GM12878 (cell line): ENCODE measurements around the gene ARHGAP30. TPM values are rescaled to one million over a fixed set of nuclear protein-coding genes. Genes with fewer than 3 reads are reported as not detected.
A peak's percentile ranks its signal among the peaks of the same experiment; 100 is the strongest.

Source experiments
- ATAC-seq: fragments of 200-7000 bp; cut with Tn5 transposase; 3 replicates; pipeline ENCODE4 v1.9.1; 2020; ENCODE audit warnings: mild to moderate bottlenecking, moderate library complexity
- BruUV-seq: library from RNA; stranded (reverse); fragments of 400-500 nt; replicated peaks from 2 replicates; lab custom pipeline; 2021; lab: Mats Ljungman, UMichigan
- CTCF ChIA-PET: fragments of 300-600 bp; sonication (Branson Sonifier 250); formaldehyde crosslinking; extraction: SDS; loops from one replicate; lab custom pipeline; 2021; ENCODE audit warnings: inconsistent platforms; lab: Yijun Ruan, JAX
- POLR2A ChIA-PET: fragments of 350-600 bp; formaldehyde crosslinking; extraction: SDS; loops from one replicate; lab custom pipeline; 2021; ENCODE audit warnings: inconsistent platforms; lab: Charles Lee
- RAD21 ChIA-PET: fragments of 300-600 bp; sonication (Branson Sonifier 250); formaldehyde crosslinking; loops from one replicate; lab custom pipeline; 2023; ENCODE audit warnings: antibody characterized with exemption; ENCODE audit not compliant: unreplicated experiment; lab: Charles Lee
- SMC1A ChIA-PET: fragments of 300-600 bp; sonication (Branson Sonifier 250); formaldehyde crosslinking; loops from one replicate; lab custom pipeline; 2023; ENCODE audit not compliant: unreplicated experiment, uncharacterized antibody; lab: Charles Lee
- DNase-seq: peaks from one replicate; pipeline ENCODE4 v3.0.0-alpha.2; 2011; ENCODE audit warnings: low read depth, low spot score
- FAIRE-seq: peaks from 3 replicates; lab custom pipeline; 2011; peaks lifted over from hg19 to GRCh38; lab: Jason Lieb, UNC
- H2AFZ ChIP-seq: 2 replicates; pipeline ENCODE4 v1.6.0; 2011; ENCODE audit warnings: low read depth, low read length, control low read depth; ENCODE audit not compliant: control insufficient read depth
- H3K27ac ChIP-seq: 2 replicates; pipeline ENCODE4 v1.5.1; 2011; ENCODE audit warnings: control low read depth; ENCODE audit not compliant: control insufficient read depth, insufficient read depth
- H3K27me3 ChIP-seq, 2 experiments: replicated peaks in 1 of 2; 2 replicates each; pipeline versions ENCODE4 v1.6.0 to v1.6.1; 2011; ENCODE audit warnings: low read length in 1 of 2; ENCODE audit not compliant: control insufficient read depth in 2 of 2, insufficient read depth in 2 of 2
- H3K36me3 ChIP-seq, 2 experiments: 2 replicates each; pipeline ENCODE4 v1.5.1; 2011; ENCODE audit warnings: low read length in 1 of 2; ENCODE audit not compliant: control insufficient read depth in 2 of 2, insufficient read depth in 2 of 2
- H3K4me1 ChIP-seq: 2 replicates; pipeline ENCODE4 v1.6.1; 2011; ENCODE audit warnings: mild to moderate bottlenecking, low read length, moderate library complexity, mixed read lengths; ENCODE audit not compliant: control insufficient read depth, insufficient read depth
- H3K4me2 ChIP-seq: 2 replicates; pipeline ENCODE4 v1.6.0; 2011; ENCODE audit warnings: control low read depth; ENCODE audit not compliant: control insufficient read depth, insufficient read depth
- H3K4me3 ChIP-seq: fragments of 200-600 bp; sonication (generic); 2 replicates; pipeline ENCODE4 v1.5.1; 2016
- H3K79me2 ChIP-seq: 2 replicates; pipeline ENCODE4 v1.6.0; 2011; ENCODE audit warnings: low read length; ENCODE audit not compliant: control insufficient read depth, insufficient read depth
- H3K9ac ChIP-seq: 2 replicates; pipeline ENCODE4 v1.8.0; 2011; ENCODE audit warnings: low read length, control low read depth, mixed read lengths; ENCODE audit not compliant: control insufficient read depth, insufficient read depth
- H3K9me3 ChIP-seq: replicated peaks from 3 replicates; pipeline ENCODE4 v1.5.1; 2011; ENCODE audit warnings: mild to moderate bottlenecking, low read length; ENCODE audit not compliant: control insufficient read depth, insufficient read depth
- H4K20me1 ChIP-seq: 2 replicates; pipeline ENCODE4 v1.6.0; 2011; ENCODE audit not compliant: control insufficient read depth, insufficient read depth
- DPF2 ChIP-seq: fragments of 450-650 bp; IDR thresholded peaks from 2 replicates; pipeline ENCODE4 v1.6.1; 2017; ENCODE audit warnings: mild to moderate bottlenecking
- MXI1 ChIP-seq: fragments of 150-350 bp; IDR thresholded peaks from 2 replicates; pipeline ENCODE4 v1.6.1; 2011; ENCODE audit warnings: low read depth, mild to moderate bottlenecking, inconsistent platforms, low read length, improper control_type of control experiment
- RAD21 ChIP-seq: IDR thresholded peaks from 2 replicates; pipeline ENCODE4 v1.6.1; 2011; ENCODE audit warnings: mild to moderate bottlenecking, low read depth, low read length, moderate library complexity; ENCODE audit not compliant: insufficient read depth
- RCOR1 ChIP-seq: conservative IDR thresholded peaks from 2 replicates; pipeline ENCODE4 v1.6.1; 2012; ENCODE audit warnings: low read depth, low read length, improper control_type of control experiment
- RFX5 ChIP-seq: IDR thresholded peaks from 2 replicates; pipeline ENCODE4 v1.6.1; 2011; ENCODE audit warnings: low read depth, low read length, improper control_type of control experiment
- RUNX3 ChIP-seq: IDR thresholded peaks from 2 replicates; pipeline ENCODE4 v1.6.1; 2012; ENCODE audit warnings: low read length, inconsistent platforms
- SPI1 ChIP-seq: IDR thresholded peaks from 2 replicates; pipeline ENCODE4 v1.6.1; 2011; ENCODE audit warnings: low read depth, mild to moderate bottlenecking, low read length, moderate library complexity, borderline replicate concordance; ENCODE audit not compliant: insufficient read depth
- TBL1XR1 ChIP-seq: IDR thresholded peaks from 2 replicates; pipeline ENCODE4 v1.6.1; 2012; ENCODE audit warnings: low read depth, low read length, improper control_type of control experiment
- ZNF384 ChIP-seq: IDR thresholded peaks from 2 replicates; pipeline ENCODE4 v1.6.1; 2012; ENCODE audit warnings: low read depth, mild to moderate bottlenecking, low read length, improper control_type of control experiment, borderline replicate concordance
- ZZZ3 ChIP-seq: IDR thresholded peaks from 2 replicates; pipeline ENCODE4 v1.6.1; 2011; ENCODE audit warnings: low read depth; ENCODE audit not compliant: control insufficient read depth, insufficient read length
- WGBS: methylation state at CpG from one replicate; pipeline ENCODE4 v1.1.6; 2016; ENCODE audit warnings: low lambda C conversion rate; ENCODE audit not compliant: insufficient replicate concordance, insufficient coverage; ENCODE audit errors: missing lambda C conversion rate; 5-methylcytosine and 5-hydroxymethylcytosine counted together
- in situ Hi-C: fragments of 300-500 bp; cut with MboI; formaldehyde crosslinking; loops from 9 replicates; pipeline ENCODE4 v1.14.3; 2018; ENCODE audit warnings: mixed read lengths
- intact Hi-C: fragments of 100-400 bp; cut with micrococcal nuclease; formaldehyde crosslinking; loops from one replicate; pipeline ENCODE4 v1.14.2; 2022; ENCODE audit not compliant: unreplicated experiment
- polyA plus RNA-seq, 11 experiments: library from polyadenylated mRNA; depleted of rRNA in 4 of 11; unstranded in 6 of 11; stranded (reverse) in 5 of 11; fragments of >200 nt; fragmentation: Nextera tagmentation in 4 of 11; fragmentation: Illumina TruSeq in 1 of 11; extraction: Ambion mirVana in 4 of 11; extraction: Trizol in 1 of 11; gene quantifications; 1 replicate in 1 of 11; 2 replicates in 10 of 11; pipeline versions ENCODE4 v1.2.1 to v1.2.3, GENCODE V29; 2011 to 2016; ENCODE audit warnings: inconsistent platforms in 2 of 11, missing spikeins in 2 of 11, low read depth in 1 of 11
- total RNA-seq, 4 experiments: library from RNA; depleted of rRNA in 3 of 4; stranded (reverse); fragments of >200 nt in 3 of 4; fragmentation: Illumina TruSeq in 1 of 4; extraction: Trizol in 1 of 4; gene quantifications; 2 replicates each; pipeline versions ENCODE4 v1.2.1 to v1.2.3, GENCODE V29; 2013 to 2021
- TF ChIP-seq, protein P1 (sequence below): fragments of 150-350 bp; IDR thresholded peaks from 2 replicates; pipeline ENCODE4 v1.6.1; 2016; ENCODE audit warnings: low read depth, low read length
- TF ChIP-seq, protein P2 (sequence below): fragments of 450-650 bp; formaldehyde crosslinking; IDR thresholded peaks from 2 replicates; pipeline ENCODE4 v1.5.0; 2022; ENCODE audit warnings: mild to moderate bottlenecking, missing genetic modification characterization
- TF ChIP-seq, protein P3 (sequence below): fragments of 450-650 bp; IDR thresholded peaks from 2 replicates; pipeline ENCODE4 v1.6.1; 2014; ENCODE audit warnings: mild to moderate bottlenecking
- TF ChIP-seq, protein P4 (sequence below): fragments of 150-350 bp; IDR thresholded peaks from 2 replicates; pipeline ENCODE4 v1.6.1; 2014; ENCODE audit warnings: mild to moderate bottlenecking, low read depth, low read length

The ARHGAP30 gene
- total and polyA plus RNA-seq, 10 of the 15 experiments (the other 5 are each of a cell fraction or from before 2014, with no cell fraction given) = 12.9 to 143 (median 76.3) TPM

DNA sequence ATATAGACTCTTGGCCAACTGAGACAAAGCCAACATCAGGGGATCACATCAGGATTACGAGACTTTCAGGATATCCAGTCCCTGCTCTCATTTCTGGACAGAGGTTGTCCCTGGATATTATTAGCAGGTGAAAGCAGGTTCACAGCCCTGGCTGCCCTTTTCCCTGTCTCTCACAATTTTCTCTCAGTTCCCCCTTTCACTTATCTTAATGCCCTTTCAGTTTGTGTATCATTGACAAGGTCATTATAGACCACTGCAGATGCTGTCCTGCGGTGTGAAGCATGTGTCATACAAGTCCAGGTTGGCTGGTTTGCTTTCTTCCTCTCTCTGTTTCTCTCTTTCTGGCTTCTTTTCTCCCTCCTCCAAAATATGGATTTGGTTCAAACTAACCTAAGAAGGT is 26.3 kb upstream of the ARHGAP30 start:
- H3K36me3 ChIP-seq = peaks cover 0 to 8% of the 10 kb centered on the region in 2 experiments; a peak in 3 of 4 replicates
- no peak overlapping the region for H2AFZ ChIP-seq
- WGBS = 0% methylated on average over 2 of the region's 2 CpGs
- H3K27ac ChIP-seq = peak overlapping the region; percentile 65
- ATAC-seq (peak; percentile 72), FAIRE-seq (peak; percentile 35), DNase-seq (peak; percentile 66)
- ChIA-PET SMC1A (interaction anchor here (0.7 to 7.0 kb wide), 23 partner anchors 9 to 320 kb away, joined by 3 to 110 read pairs (median 5); partner anchors contain the start of genes ARHGAP30, DEDD, F11R and ITLN2), CTCF (interaction anchor here (0.6 to 7.6 kb wide), 17 partner anchors 10 to 314 kb away, joined by 3 to 181 read pairs (median 6); partner anchors contain the start of genes ARHGAP30, DEDD, F11R and ITLN2), RAD21 (interaction anchor here (1.1 to 6.7 kb wide), 10 partner anchors 25 to 320 kb away, joined by 3 to 90 read pairs (median 7); partner anchors contain the start of genes ARHGAP30, F11R, TSTD1 and USF1), POLR2A (interaction anchor here (0.5 to 5.6 kb wide), 8 partner anchors 9 to 110 kb away, joined by 3 to 66 read pairs (median 5); partner anchors contain the start of genes ARHGAP30, NIT1, PFDN2 and TSTD1)
- no peaks in the 10 kb centered on the region for H3K27me3 ChIP-seq
- H3K4me1 ChIP-seq = peaks cover 39% of the 10 kb centered on the region
- H4K20me1 ChIP-seq = no peaks in the 10 kb centered on the region
- peak overlapping the region; percentile 36; the same call in 1 of the 2 replicates for H3K9ac ChIP-seq
- intact Hi-C loops (loop anchor here (1.0 kb wide), 2 partner anchors 26 to 55 kb away; no protein-coding TSS in a partner anchor), in situ Hi-C loops (no loop called here)
- H3K4me3 ChIP-seq = peak overlapping the region; percentile 21; the same call in 1 of the 2 replicates
- no peaks in the 10 kb centered on the region for H3K9me3 ChIP-seq
- BruUV-seq = no TSS peak
- H3K79me2 ChIP-seq = no peaks in the 10 kb centered on the region
- H3K4me2 ChIP-seq = peak overlapping the region; percentile 61
- TF ChIP-seq MXI1 (no peak), SPI1 (peak; percentile 93), DPF2 (peak; percentile 91), RAD21 (0 out of 2 replicates have a peak, but pooled peaks have one; percentile 4), TBL1XR1 (peak; percentile 52), ZNF384 (no peak), RUNX3 (peak; percentile 78), RFX5 (no peak), ZZZ3 (peak; percentile 37), RCOR1 (no peak)
- TF ChIP-seq, protein P1, sequence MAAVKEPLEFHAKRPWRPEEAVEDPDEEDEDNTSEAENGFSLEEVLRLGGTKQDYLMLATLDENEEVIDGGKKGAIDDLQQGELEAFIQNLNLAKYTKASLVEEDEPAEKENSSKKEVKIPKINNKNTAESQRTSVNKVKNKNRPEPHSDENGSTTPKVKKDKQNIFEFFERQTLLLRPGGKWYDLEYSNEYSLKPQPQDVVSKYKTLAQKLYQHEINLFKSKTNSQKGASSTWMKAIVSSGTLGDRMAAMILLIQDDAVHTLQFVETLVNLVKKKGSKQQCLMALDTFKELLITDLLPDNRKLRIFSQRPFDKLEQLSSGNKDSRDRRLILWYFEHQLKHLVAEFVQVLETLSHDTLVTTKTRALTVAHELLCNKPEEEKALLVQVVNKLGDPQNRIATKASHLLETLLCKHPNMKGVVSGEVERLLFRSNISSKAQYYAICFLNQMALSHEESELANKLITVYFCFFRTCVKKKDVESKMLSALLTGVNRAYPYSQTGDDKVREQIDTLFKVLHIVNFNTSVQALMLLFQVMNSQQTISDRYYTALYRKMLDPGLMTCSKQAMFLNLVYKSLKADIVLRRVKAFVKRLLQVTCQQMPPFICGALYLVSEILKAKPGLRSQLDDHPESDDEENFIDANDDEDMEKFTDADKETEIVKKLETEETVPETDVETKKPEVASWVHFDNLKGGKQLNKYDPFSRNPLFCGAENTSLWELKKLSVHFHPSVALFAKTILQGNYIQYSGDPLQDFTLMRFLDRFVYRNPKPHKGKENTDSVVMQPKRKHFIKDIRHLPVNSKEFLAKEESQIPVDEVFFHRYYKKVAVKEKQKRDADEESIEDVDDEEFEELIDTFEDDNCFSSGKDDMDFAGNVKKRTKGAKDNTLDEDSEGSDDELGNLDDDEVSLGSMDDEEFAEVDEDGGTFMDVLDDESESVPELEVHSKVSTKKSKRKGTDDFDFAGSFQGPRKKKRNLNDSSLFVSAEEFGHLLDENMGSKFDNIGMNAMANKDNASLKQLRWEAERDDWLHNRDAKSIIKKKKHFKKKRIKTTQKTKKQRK = no peak
- TF ChIP-seq, protein P2, sequence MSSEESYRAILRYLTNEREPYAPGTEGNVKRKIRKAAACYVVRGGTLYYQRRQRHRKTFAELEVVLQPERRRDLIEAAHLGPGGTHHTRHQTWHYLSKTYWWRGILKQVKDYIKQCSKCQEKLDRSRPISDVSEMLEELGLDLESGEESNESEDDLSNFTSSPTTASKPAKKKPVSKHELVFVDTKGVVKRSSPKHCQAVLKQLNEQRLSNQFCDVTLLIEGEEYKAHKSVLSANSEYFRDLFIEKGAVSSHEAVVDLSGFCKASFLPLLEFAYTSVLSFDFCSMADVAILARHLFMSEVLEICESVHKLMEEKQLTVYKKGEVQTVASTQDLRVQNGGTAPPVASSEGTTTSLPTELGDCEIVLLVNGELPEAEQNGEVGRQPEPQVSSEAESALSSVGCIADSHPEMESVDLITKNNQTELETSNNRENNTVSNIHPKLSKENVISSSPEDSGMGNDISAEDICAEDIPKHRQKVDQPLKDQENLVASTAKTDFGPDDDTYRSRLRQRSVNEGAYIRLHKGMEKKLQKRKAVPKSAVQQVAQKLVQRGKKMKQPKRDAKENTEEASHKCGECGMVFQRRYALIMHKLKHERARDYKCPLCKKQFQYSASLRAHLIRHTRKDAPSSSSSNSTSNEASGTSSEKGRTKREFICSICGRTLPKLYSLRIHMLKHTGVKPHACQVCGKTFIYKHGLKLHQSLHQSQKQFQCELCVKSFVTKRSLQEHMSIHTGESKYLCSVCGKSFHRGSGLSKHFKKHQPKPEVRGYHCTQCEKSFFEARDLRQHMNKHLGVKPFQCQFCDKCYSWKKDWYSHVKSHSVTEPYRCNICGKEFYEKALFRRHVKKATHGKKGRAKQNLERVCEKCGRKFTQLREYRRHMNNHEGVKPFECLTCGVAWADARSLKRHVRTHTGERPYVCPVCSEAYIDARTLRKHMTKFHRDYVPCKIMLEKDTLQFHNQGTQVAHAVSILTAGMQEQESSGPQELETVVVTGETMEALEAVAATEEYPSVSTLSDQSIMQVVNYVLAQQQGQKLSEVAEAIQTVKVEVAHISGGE = no peak
- TF ChIP-seq, protein P3, sequence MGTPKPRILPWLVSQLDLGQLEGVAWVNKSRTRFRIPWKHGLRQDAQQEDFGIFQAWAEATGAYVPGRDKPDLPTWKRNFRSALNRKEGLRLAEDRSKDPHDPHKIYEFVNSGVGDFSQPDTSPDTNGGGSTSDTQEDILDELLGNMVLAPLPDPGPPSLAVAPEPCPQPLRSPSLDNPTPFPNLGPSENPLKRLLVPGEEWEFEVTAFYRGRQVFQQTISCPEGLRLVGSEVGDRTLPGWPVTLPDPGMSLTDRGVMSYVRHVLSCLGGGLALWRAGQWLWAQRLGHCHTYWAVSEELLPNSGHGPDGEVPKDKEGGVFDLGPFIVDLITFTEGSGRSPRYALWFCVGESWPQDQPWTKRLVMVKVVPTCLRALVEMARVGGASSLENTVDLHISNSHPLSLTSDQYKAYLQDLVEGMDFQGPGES = no peak
- TF ChIP-seq, protein P4, sequence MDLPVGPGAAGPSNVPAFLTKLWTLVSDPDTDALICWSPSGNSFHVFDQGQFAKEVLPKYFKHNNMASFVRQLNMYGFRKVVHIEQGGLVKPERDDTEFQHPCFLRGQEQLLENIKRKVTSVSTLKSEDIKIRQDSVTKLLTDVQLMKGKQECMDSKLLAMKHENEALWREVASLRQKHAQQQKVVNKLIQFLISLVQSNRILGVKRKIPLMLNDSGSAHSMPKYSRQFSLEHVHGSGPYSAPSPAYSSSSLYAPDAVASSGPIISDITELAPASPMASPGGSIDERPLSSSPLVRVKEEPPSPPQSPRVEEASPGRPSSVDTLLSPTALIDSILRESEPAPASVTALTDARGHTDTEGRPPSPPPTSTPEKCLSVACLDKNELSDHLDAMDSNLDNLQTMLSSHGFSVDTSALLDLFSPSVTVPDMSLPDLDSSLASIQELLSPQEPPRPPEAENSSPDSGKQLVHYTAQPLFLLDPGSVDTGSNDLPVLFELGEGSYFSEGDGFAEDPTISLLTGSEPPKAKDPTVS = no peak
